ENCODE data around the gene PLK4.

DNA sequence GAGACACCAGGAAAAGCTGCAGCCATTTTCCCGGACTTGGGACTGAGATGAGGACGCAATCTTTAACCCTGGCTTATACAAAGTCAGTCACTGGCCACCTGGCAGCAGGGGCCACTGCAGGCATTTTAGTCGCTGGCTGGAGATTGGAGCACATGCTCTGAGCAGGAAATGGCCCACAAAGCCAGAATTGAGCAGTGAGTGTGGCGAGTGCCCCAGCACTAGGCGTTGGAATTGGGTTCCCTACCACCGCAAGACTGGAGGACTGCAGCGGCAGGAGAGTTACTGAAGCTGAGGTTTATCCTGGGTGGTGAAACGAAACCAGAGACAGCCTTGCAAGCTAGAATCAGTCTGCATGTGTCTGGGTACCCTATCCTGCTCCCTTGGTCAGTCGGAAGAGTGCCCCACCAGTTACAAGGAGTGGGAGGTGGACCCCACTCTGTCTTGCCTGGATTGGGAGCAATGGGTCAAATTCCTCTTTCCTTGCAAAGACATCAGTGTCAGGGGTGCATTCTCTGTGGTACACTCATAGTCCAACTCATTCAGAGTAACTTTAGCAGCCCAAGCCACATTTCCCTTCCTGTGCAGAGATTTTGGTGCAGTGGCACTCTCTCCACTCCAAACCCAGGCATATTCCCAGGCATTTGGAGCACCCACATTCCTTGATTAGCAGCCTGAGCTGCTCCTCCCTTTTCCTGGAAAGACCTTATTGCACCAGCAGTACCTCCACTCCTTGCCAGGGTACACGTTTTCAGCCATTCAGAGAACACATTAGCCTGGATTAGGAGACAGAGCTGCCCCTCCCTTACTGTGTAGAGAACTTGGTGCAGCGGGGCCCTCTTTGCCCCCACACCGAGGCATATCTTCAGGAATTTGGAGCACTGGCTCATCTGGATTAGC, 36.7 kb upstream of the PLK4 start:
- no peak for TF ChIP-seq EP300 (IDR thresholded peaks at IDR 0.05)
- no peak for TF ChIP-seq POLR2A (IDR thresholded peaks at IDR 0.05)

Measured in stomach (tissue), 4 donors.